ENCODE measurements around the gene S100A3. TPM values are rescaled to one million over a fixed set of nuclear protein-coding genes. Genes with fewer than 3 reads are reported as not detected.

The S100A3 gene
- total RNA-seq, 2 donors from 2014 or later = not detected

GRCh38 chr1:153503766-153504165, 45.3 kb downstream of the S100A3 start:
- no peaks in the 10 kb centered on the region for H3K36me3 ChIP-seq (replicated peaks in 1 of 2; ENCODE audit: insufficient read depth in 1 of 2, low read depth in 2 of 2)
- WGBS, 2 donors = 82 to 85% methylated on average over 3 of the region's 3 CpGs
- no peak overlapping the region for H3K27ac ChIP-seq
- peaks cover 10% of the 10 kb centered on the region for H3K4me1 ChIP-seq
- H3K4me3 ChIP-seq = no peak overlapping the region
- H3K9me3 ChIP-seq = no peaks in the 10 kb centered on the region
- TF ChIP-seq POLR2A (IDR thresholded peaks at IDR 0.05) = no peak
- no peak for TF ChIP-seq CTCF (IDR thresholded peaks at IDR 0.05)
- DNase-seq (no peak), ATAC-seq (no peak)
- no peaks in the 10 kb centered on the region for H3K27me3 ChIP-seq
- intact Hi-C loops (cut with DNase I) = no loop called here

- H3K4me3 ChIP-seq = no peak overlapping the region
- intact Hi-C loops (cut with DNase I) = loop anchor here (5.0 kb wide), 1 partner anchor 141 kb away; the partner anchor contains the start of gene S100A9
- WGBS, 2 donors = 13 to 23% methylated on average over 2 of the region's 2 CpGs
- H3K9me3 ChIP-seq = no peaks in the 10 kb centered on the region
- H3K36me3 ChIP-seq (replicated peaks in 1 of 2; ENCODE audit: insufficient read depth in 1 of 2, low read depth in 2 of 2) = no peaks in the 10 kb centered on the region
- no peaks in the 10 kb centered on the region for H3K4me1 ChIP-seq
- no peak for TF ChIP-seq CTCF (IDR thresholded peaks at IDR 0.05)
- no peak for TF ChIP-seq POLR2A (IDR thresholded peaks at IDR 0.05)
- H3K27ac ChIP-seq = no peak overlapping the region
- no peak for ATAC-seq
- DNase-seq = no peak
- no peaks in the 10 kb centered on the region for H3K27me3 ChIP-seq
Observed at GRCh38 chr1:153498746-153499145, 50.3 kb downstream of the S100A3 start.

Other genes with a start within 250 kb of the S100A3 start
- gene PGLYRP3, start 236.3 kb downstream of the S100A3 start, total RNA-seq = not detected
- not detected for gene PGLYRP4, start 200.4 kb downstream of the S100A3 start, total RNA-seq
- gene S100A9, start 191.4 kb downstream of the S100A3 start, total RNA-seq = 10 to 100 TPM; 19.5 to 43.2 TPM
- gene S100A12, start 173.6 kb downstream of the S100A3 start, total RNA-seq = not detected
- gene S100A8, start 158.2 kb downstream of the S100A3 start, total RNA-seq = 1 to 10 TPM in 1 of 2 donors, not detected in 1; 1.8 TPM
- gene S100A7A, start 132.7 kb downstream of the S100A3 start, total RNA-seq = not detected
- not detected for gene S100A7, start 88.6 kb downstream of the S100A3 start, total RNA-seq
- 10 to 100 TPM; 54.7 to 58.9 TPM for gene S100A6, start 13.3 kb downstream of the S100A3 start, total RNA-seq
- gene S100A5, start 8.3 kb downstream of the S100A3 start, total RNA-seq = not detected
- gene S100A4, start 3.5 kb downstream of the S100A3 start, total RNA-seq = 10 to 100 TPM; 49.5 to 81.7 TPM
- not detected for gene S100A2, start 16.6 kb upstream of the S100A3 start, total RNA-seq
- gene S100A16, start 63.9 kb upstream of the S100A3 start, total RNA-seq = 10 to 100 TPM; 20.1 to 42.5 TPM
- 10 to 100 TPM; 12.2 to 30.4 TPM for gene S100A14, start 67.1 kb upstream of the S100A3 start, total RNA-seq
- gene S100A13, start 78.2 kb upstream of the S100A3 start, total RNA-seq = 10 to 100 TPM; 65.3 to 88.7 TPM
- 10 to 100 TPM in 1 of 2 donors, 1 to 10 TPM in 1; 7.3 to 57.0 TPM for gene S100A1, start 79.2 kb upstream of the S100A3 start, total RNA-seq
- 10 to 100 TPM; 62.3 to 68.0 TPM for gene CHTOP, start 84.8 kb upstream of the S100A3 start, total RNA-seq
- 10 to 100 TPM; 21.8 to 23.7 TPM for gene SNAPIN, start 109.4 kb upstream of the S100A3 start, total RNA-seq
- 10 to 100 TPM; 57.7 to 59.1 TPM for gene ILF2, start 121.7 kb upstream of the S100A3 start, total RNA-seq
- gene NPR1, start 129.4 kb upstream of the S100A3 start, total RNA-seq = 10 to 100 TPM; 11.7 to 16.5 TPM
- 10 to 100 TPM; 25.4 to 33.3 TPM for gene INTS3, start 178.8 kb upstream of the S100A3 start, total RNA-seq
- gene SLC27A3, start 226.1 kb upstream of the S100A3 start, total RNA-seq = 10 to 100 TPM; 15.0 to 21.1 TPM